Stimulated activated CD8-positive, alpha-beta memory T cell treated with anti-CD3 and anti-CD28 coated beads, Interleukin-15, amount 100 ng/mL, for 1 hour (primary cell): ENCODE results near the gene SIGLEC15.
"Not testable (repeated sequence)": the region's sequence is repeated elsewhere in the genome, so short reads cannot be mapped to it uniquely, and the experiment has no call there.

Experiments used
- DNase-seq: peaks from one replicate; pipeline ENCODE4 v3.0.0-alpha.2; 2020; ENCODE audit warnings: low read depth

SIGLEC15 gene

GRCh38 chr18:45825258-45826044 lies at the start of gene SIGLEC15:
SIGLEC15 (plus strand) TSS chr18:45825675; CDS start chr18:45825729, 54 bp downstream.
- no peak for DNase-seq

DNA sequence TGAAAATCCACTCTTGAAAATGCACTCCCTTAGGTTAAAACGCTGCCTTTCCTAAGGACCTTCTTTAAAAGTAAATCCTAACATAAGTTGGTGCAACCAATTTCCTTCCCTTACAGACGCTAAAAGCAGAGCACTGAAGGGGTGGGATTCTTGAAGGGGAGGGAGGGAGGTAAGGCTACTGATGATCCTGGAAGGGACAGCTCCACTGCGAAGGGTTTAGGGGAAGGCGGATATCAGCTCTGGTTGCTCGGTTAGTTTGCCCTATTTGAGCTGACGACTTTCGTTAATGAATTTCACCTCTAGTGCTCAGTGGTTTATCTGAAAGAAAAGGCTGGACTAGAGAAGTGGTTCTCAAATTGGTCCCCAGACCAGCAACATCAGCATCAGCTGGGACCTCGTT lies 49.7 kb upstream of the SIGLEC15 start:
- DNase-seq = no peak

DNA sequence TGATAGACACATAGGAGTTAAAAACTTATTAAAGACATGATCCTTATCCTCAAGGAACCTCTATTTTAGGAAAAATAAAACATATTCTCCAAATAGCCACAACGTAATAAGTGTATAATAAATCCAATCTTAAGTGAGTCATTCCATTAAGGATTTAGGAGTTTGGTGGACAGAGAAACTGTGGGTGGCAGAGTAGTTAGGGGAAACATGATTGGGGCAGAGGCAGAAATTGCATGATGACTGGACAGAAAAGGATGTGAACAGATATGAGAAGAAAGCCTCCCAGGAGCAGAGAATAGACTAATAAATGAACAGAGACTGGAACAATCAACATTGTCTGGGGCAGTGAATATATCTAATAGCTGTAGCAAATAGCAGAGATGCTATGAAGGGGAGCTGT lies 48.1 kb upstream of the SIGLEC15 start:
- DNase-seq = no peak

- no peak for DNase-seq
These were observed 44.9 kb upstream of the SIGLEC15 start for GRCh38 chr18:45780568-45780967.

DNA sequence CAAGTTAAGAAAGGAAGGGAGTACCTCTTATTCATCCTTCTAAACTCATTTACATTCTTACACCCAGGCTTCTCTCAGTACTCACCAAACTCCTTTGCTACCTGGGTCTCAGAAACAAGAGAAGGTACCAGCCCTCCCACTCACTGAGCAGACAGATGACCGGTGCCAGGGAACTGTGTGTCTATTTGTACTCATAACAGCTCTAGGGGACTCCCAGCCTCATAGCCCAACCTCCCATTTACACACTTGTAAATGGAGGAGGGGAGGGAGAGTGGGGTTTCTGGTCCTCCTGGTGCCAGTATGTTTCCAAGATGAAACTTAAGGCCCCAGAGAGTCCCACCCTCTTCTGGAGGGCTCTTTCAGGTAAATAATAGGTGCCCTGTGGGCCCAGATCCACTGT lies 42.8 kb upstream of the SIGLEC15 start:
- no peak for DNase-seq

- DNase-seq = no peak
These were observed 42.1 kb upstream of the SIGLEC15 start for GRCh38 chr18:45783097-45784075.

DNA sequence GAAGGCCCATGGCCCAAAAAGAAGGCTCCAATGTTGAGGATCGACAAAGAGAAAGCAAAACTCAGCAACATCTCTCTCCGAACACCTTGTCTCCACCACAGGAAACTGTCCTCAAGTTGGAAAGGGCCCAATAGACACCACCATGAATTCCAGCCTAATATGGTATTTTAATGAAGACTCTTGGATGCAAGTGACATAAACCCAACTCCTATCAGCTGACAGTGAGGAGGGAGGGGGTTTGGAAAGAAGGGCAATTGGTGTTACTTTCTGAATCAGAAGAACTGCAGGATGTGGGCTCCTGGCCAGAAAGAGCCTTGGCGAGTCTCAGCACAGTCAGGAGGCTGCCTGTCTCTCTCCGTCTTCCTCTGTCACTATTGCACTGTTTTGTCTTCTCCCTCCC lies 40.3 kb upstream of the SIGLEC15 start:
- DNase-seq = no peak

GRCh38 chr18:45786941-45787340 lies 38.5 kb upstream of the SIGLEC15 start:
- DNase-seq = no peak

GRCh38 chr18:45787346-45787745 lies 38.1 kb upstream of the SIGLEC15 start:
- no peak for DNase-seq

DNA sequence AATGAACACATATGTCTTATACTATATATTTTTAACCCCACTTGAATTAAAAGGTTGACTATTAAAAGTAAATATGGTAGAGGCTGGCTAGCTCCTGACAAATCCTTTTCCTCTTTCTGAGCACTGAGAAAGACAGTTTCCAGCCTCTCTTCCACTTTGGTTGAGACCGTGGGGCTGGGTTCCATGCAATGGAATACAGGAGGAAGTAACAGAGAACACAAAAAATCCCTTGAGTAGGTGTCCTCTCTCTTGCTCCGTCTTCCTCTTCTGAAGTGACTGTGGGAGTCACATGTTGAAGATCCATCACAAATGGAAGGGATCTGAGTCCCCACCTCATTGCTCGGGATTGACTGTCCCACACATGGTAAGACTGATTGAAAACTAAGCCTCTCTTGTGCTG lies 36.6 kb upstream of the SIGLEC15 start:
- no peak for DNase-seq

DNA sequence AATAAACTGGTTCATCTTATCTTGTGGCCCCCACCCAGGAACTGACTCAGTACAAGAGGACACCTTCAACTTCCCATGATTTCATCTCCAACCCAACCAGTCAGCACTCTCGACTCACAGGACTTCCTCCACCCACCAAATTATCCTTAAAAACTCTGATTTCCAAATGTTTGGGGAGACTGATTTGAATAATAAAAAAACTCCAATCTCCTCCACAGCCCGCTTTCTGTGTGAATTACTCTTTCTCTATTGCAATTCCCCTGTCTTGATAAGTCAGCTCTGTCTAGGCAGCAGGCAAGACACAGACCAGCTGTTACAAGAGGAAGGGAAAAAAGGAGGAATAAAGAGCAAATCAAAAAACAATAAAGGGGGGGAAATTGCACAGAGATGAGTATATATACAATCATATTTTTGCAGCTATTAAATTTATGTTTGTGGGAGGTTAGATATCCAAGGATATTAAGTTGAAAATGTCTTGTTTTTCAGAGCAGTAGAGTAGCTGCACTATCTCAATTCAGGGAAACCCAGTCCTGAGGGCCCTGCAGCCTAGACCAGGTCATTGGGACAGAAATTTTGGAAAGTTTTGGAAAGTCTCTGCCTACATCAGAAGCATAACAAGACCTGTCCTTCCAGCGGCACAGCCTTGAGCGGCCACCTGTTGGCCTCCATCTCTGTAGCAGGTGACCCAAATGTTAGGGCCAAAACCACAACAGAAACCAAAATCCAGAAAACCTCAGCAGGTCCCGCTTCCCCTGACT lies 32.8 kb upstream of the SIGLEC15 start:
- no peak for DNase-seq

DNA sequence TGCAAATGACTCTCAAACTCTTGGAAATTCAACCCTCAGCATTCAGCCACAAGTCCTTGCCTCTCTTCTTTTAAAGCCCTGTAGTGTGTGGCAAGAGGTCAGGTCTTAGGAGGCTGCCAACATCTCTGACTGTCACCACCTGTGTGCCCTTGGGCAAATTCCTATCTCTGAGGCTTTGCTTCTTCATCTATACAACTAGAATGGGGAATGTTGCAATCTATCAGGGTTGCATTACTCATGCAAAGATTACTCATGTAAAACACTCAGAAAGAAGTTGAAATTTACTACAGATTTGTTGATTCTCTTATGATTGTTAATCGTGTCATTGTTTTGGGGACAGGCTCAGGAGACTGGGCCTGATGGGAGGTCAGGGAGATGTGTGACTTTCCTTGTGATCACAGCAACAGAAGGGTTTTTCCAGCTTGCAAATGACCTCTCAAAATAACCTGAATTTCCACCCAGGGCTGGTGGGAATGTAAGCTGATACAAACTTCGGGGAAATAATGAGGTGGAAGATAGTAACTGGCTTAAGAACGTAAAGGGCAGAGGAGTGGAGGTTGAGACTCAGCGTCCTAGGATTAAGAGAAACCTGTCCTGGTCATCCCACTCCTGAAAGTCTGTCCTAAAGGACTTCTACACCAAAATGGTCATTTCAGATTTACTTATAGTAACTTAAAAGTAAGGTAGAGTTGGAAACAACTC lies 32.1 kb upstream of the SIGLEC15 start:
- no peak for DNase-seq

- DNase-seq = no peak
These were observed 24.0 kb upstream of the SIGLEC15 start for GRCh38 chr18:45801416-45802004.

DNA sequence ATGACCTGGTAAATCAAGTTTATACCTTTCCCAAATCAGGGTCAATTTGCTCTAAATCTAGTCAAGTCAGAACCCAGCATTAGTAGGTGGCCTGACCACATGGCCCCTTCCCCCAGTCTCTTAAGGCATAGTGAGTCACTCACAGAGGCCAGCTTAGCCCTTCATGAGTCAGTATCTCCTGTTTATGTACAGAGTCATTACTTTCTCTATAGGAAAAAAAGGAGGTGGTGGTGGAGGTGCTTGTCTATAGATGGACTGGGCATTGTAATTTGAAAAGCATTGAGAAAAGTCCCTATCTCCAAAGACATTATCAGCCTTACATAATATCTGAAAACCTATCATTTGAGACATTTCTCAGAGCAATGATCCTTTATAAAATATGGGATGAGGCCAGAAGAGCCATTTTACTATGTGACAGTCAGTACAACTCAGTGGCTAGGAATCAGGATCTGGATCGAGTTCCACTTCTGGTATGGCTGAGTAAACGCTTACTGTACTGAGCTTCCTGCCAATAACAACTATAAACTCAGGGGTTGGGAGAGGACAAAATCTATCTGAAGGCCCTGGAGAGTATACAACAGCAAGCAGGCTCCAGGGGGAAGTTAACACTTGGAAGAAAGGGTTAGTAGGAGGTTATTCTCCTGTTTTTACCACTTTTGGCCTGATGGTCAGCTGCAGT lies 22.5 kb upstream of the SIGLEC15 start:
- DNase-seq = no peak

DNA sequence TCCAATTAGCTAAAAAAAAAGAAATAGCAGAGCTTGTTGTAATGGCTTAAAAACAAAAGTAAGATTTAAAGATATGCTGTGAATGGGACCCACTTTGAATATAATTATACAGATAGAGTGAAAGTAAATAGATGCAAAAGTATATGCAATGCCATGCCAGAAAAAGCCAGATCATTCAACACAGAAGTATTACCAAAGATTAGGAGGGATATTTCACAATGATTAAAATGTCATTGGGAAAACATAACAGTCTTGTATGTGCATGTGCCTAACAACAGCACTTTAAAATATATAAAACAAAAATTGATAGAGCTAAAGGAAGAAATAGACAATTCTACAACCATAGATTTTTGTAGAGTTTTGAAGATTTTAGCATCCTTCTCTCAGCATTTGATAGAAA lies 19.9 kb upstream of the SIGLEC15 start:
- DNase-seq = no peak

DNA sequence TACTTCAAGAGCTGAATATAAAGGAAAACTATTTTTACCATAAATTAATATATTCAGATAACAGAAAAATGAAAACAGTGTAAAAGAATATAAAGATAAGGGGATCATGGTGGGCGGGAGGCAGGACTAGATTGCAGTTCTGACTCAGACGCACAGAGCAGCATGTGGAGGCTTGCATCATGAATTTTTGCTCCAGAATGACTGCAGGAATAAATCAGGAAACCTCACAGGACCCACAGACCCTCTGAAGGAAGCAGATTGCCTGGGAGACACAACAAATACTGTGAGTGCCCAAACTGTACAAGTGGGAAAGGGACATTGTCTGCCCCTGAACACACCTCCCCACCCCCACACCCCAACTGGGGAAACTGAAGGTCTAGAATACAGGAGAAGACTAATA lies 19.2 kb upstream of the SIGLEC15 start:
- no peak for DNase-seq

DNA sequence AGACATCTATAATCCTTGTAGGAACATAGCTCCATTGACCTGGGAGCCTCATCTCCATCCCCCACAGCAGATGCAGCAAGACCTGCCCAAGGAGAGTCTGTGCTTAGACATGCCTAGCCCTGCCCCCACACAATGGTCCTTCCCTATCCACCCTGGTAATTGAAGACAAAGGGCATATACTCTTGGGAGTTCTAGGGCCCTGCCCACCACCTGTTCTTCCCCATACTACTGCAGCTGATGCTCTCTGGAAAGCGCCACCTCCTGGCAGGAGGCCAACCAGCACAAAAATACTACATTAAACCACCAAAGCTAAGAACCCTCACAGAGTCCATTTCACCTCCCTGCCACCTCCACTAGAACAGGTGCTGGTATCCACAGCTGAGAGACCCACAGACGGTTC lies 18.3 kb upstream of the SIGLEC15 start:
- DNase-seq = not testable (repeated sequence)

GRCh38 chr18:45814733-45815132 lies 10.7 kb upstream of the SIGLEC15 start:
- not testable (repeated sequence) for DNase-seq

DNA sequence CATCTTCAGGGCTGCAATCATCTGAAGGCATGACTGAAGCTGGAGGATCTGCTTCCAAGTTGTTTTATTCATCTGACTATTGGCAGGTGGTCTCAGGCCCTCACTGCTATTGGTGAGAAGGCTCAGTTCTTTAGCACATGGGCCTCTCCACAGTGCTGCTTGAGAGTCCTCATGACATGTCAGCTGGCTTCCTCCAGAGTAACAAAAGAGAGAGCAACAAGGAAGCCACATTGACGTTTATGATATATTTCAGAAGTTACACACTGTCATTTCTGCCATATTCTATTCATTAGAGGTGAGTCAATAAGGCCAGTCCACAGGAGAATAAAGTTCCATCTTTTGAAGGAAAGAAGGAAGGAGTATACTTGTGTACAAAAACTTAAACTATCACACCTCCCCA lies 7.9 kb upstream of the SIGLEC15 start:
- DNase-seq = no peak

DNA sequence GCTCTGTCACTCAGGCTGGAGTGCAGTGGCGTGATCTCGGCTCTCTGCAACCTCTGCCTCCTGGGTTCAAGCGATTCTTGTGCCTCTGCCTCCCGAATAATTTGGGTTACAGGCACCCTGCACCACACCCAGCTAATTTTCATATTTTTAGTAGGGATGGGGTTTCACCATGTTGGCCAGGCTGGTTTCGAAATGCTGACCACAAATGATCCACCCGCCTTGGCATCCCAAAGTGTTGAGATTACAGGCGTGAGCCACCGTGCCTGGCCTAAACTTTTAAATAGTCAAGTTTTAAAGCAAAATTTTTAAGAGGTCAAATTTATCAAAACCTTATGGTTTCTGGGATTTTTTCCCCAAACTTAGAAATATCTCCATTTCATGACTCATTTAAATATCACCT lies 6.7 kb upstream of the SIGLEC15 start:
- not testable (repeated sequence) for DNase-seq
